Endodermal cell (in vitro differentiated cells): ENCODE data around the gene PRPF19. TPM values are rescaled to one million over a fixed set of nuclear protein-coding genes. Genes with fewer than 3 reads are reported as not detected.
"Not testable (repeated sequence)": the region's sequence is repeated elsewhere in the genome, so short reads cannot be mapped to it uniquely, and the experiment has no call there.

ENCODE experiments used
- DNase-seq: peaks from one replicate; pipeline ENCODE4 v3.0.0-alpha.2; 2017
- H3K27ac ChIP-seq: 2 replicates; pipeline ENCODE4 v1.5.1; 2013; ENCODE audit warnings: mild to moderate bottlenecking, low read depth, low read length, moderate library complexity
- H3K27me3 ChIP-seq: 2 replicates; pipeline ENCODE4 v1.6.1; 2013; ENCODE audit warnings: mild to moderate bottlenecking, low read length, moderate library complexity; ENCODE audit not compliant: insufficient read depth, control insufficient read depth, poor library complexity, severe bottlenecking
- H3K36me3 ChIP-seq: 2 replicates; pipeline ENCODE4 v1.7.0; 2013; ENCODE audit warnings: mild to moderate bottlenecking, low read length, moderate library complexity; ENCODE audit not compliant: control insufficient read depth, insufficient read depth
- H3K4me1 ChIP-seq: one replicate; pipeline ENCODE4 v1.7.0; 2013; ENCODE audit warnings: low read length; ENCODE audit not compliant: control insufficient read depth, insufficient read depth
- H3K4me3 ChIP-seq: 2 replicates; pipeline ENCODE4 v1.5.1; 2013; ENCODE audit warnings: mild to moderate bottlenecking, low read length, moderate library complexity
- H3K9ac ChIP-seq: 2 replicates; pipeline ENCODE4 v1.6.1; 2013; ENCODE audit warnings: mild to moderate bottlenecking, low read length, moderate library complexity; ENCODE audit not compliant: poor library complexity, severe bottlenecking; ENCODE audit errors: extremely low read depth
- H3K9me3 ChIP-seq: 2 replicates; pipeline ENCODE4 v1.6.1; 2013; ENCODE audit warnings: mild to moderate bottlenecking, low read length, moderate library complexity; ENCODE audit not compliant: control insufficient read depth
- H3K27ac Mint-ChIP-seq: 2 replicates; pipeline ENCODE4 v1.8.0; 2020; ENCODE audit warnings: mixed read lengths
- H3K27me3 Mint-ChIP-seq: 2 replicates; pipeline ENCODE4 v1.8.0; 2021; ENCODE audit warnings: mild to moderate bottlenecking, mixed read lengths; ENCODE audit not compliant: insufficient read depth
- H3K36me3 Mint-ChIP-seq: 2 replicates; pipeline ENCODE4 v1.8.0; 2020; ENCODE audit warnings: low read depth, mixed read lengths
- H3K4me1 Mint-ChIP-seq: 2 replicates; pipeline ENCODE4 v1.8.0; 2020; ENCODE audit warnings: mixed read lengths
- H3K4me3 Mint-ChIP-seq: 2 replicates; pipeline ENCODE4 v1.8.0; 2020; ENCODE audit warnings: mild to moderate bottlenecking, moderate library complexity, mixed read lengths
- H3K9me3 Mint-ChIP-seq: 2 replicates; pipeline ENCODE4 v1.8.0; 2020; ENCODE audit warnings: mild to moderate bottlenecking, mixed read lengths
- CTCF ChIP-seq: fragments of 200-600 bp; sonication (generic); conservative IDR thresholded peaks from 2 replicates; pipeline ENCODE4 v1.5.0; 2021; ENCODE audit warnings: antibody characterized with exemption, mild to moderate bottlenecking
- WGBS, 2 experiments: methylation state at CpG; one replicate each; pipeline versions ENCODE4 v1.1.5 to v1.1.7; 2013; ENCODE audit warnings: missing lambda C conversion rate in 2 of 2, mixed read lengths in 1 of 2; ENCODE audit not compliant: insufficient coverage in 1 of 2, insufficient read length in 1 of 2; 5-methylcytosine and 5-hydroxymethylcytosine counted together
- total RNA-seq, 2 donors: library from RNA; stranded (reverse); fragmentation: NEBNext Ultra II Directional in 1 of 2; extraction: Animal tissue kit (Norgen Biotek cat#: 25700) in 1 of 2; gene quantifications; 2 replicates in 1 of 2; 3 replicates in 1 of 2; pipeline ENCODE4 v1.2.1, GENCODE V29; 2021

PRPF19 gene
- total RNA-seq, 2 donors from 2014 or later = 106 to 109 TPM

- H3K9me3 Mint-ChIP-seq = no peaks in the 10 kb centered on the region
- WGBS, 2 experiments = 76 to 84% methylated on average over 11 to 12 of the region's 12 CpGs
- no peak overlapping the region for H3K4me3 Mint-ChIP-seq
Measured at GRCh38 chr11:60912223-60912850, 6.0 kb upstream of the PRPF19 start.

GRCh38 chr11:60910711-60911380, 4.5 kb upstream of the PRPF19 start:
- H3K4me3 ChIP-seq = no peak overlapping the region
- Mint-ChIP-seq H3K27me3 (peaks cover 48% of the 10 kb centered on the region), H3K9me3 (no peaks in the 10 kb centered on the region), H3K4me3 (no peak overlapping the region), H3K27ac (no peak overlapping the region), H3K4me1 (peaks cover 22% of the 10 kb centered on the region), H3K36me3 (no peaks in the 10 kb centered on the region)
- no peak overlapping the region for H3K27ac ChIP-seq
- no peak for DNase-seq
- 83 to 88% methylated on average over 5 of the region's 5 CpGs for WGBS, 2 experiments
- no peaks in the 10 kb centered on the region for H3K9me3 ChIP-seq
- peaks cover 3% of the 10 kb centered on the region for H3K4me1 ChIP-seq
- peaks cover 24% of the 10 kb centered on the region for H3K27me3 ChIP-seq
- TF ChIP-seq CTCF = peak; percentile 41
- no peaks in the 10 kb centered on the region for H3K36me3 ChIP-seq
- H3K9ac ChIP-seq = no peak overlapping the region

More at GRCh38 chr11:60912223-60912850, 6.0 kb upstream of the PRPF19 start:
- TF ChIP-seq CTCF = no peak
- Histone ChIP-seq H3K27ac (peak overlapping the region; percentile 55), H3K4me1 (peaks cover 12% of the 10 kb centered on the region), H3K9me3 (no peaks in the 10 kb centered on the region), H3K9ac (no peak overlapping the region), H3K27me3 (peaks cover 24% of the 10 kb centered on the region), H3K36me3 (no peaks in the 10 kb centered on the region), H3K4me3 (no peak overlapping the region)
- Mint-ChIP-seq H3K27me3 (peaks cover 48% of the 10 kb centered on the region), H3K27ac (no peak overlapping the region), H3K4me1 (peaks cover 29% of the 10 kb centered on the region), H3K36me3 (no peaks in the 10 kb centered on the region)
- no peak for DNase-seq

- peaks cover 24% of the 10 kb centered on the region for H3K27me3 ChIP-seq
- Mint-ChIP-seq H3K4me3 (no peak overlapping the region), H3K27me3 (peaks cover 48% of the 10 kb centered on the region), H3K27ac (no peak overlapping the region), H3K36me3 (no peaks in the 10 kb centered on the region), H3K9me3 (no peaks in the 10 kb centered on the region), H3K4me1 (peaks cover 20% of the 10 kb centered on the region)
- no peak for DNase-seq
- WGBS, 2 experiments = 60 to 76% methylated on average over 1 to 3 of the region's 3 CpGs
- no peak for TF ChIP-seq CTCF
- no peak overlapping the region for H3K27ac ChIP-seq
- no peak overlapping the region for H3K4me3 ChIP-seq
- H3K9ac ChIP-seq = no peak overlapping the region
- no peaks in the 10 kb centered on the region for H3K36me3 ChIP-seq
- peaks cover 3% of the 10 kb centered on the region for H3K4me1 ChIP-seq
- H3K9me3 ChIP-seq = no peaks in the 10 kb centered on the region
Measured at GRCh38 chr11:60910281-60910687, 3.9 kb upstream of the PRPF19 start.

- peaks cover 24% of the 10 kb centered on the region for H3K27me3 ChIP-seq
- H3K4me3 ChIP-seq, H3K27ac ChIP-seq, H3K9ac ChIP-seq, H3K36me3 Mint-ChIP-seq, H3K4me3 Mint-ChIP-seq, H3K36me3 ChIP-seq, H3K27ac Mint-ChIP-seq, DNase-seq, H3K4me1 ChIP-seq, H3K9me3 Mint-ChIP-seq, H3K9me3 ChIP-seq: not testable (repeated sequence)
- Mint-ChIP-seq H3K4me1 (peaks cover 21% of the 10 kb centered on the region), H3K27me3 (peaks cover 46% of the 10 kb centered on the region)
- WGBS, 2 experiments = 56 to 59% methylated on average over 3 of the region's 3 CpGs
Measured at GRCh38 chr11:60909680-60910280, 3.4 kb upstream of the PRPF19 start.
